Caki2 (cell line): ENCODE data around the gene OCA2. TPM values are rescaled to one million over a fixed set of nuclear protein-coding genes. Genes with fewer than 3 reads are reported as not detected.
"Not testable (repeated sequence)": the region's sequence is repeated elsewhere in the genome, so short reads cannot be mapped to it uniquely, and the experiment has no call there.

Experiments used
- DNase-seq: peaks from one replicate; pipeline ENCODE4 v3.0.0-alpha.2; 2015; ENCODE audit warnings: low read depth
- in situ Hi-C: cut with HindIII; loops from 2 replicates; pipeline ENCODE4 v1.10.0; 2016; ENCODE audit warnings: low sequenced_read_pairs, low pct_unique_long_range_greater_than_20kb, mixed read lengths
- total RNA-seq: library from RNA; depleted of rRNA; stranded (reverse); fragments of >200 nt; shearing (Covaris generic); gene quantifications from 2 replicates; pipeline ENCODE4 v1.2.3, GENCODE V29; 2014; ENCODE audit warnings: low replicate concordance

OCA2 gene
- total RNA-seq, 1 experiment from 2014 or later = 1.5 TPM

GRCh38 chr15:28018291-28019044, 80.6 kb downstream of the OCA2 start:
- in situ Hi-C loops = no loop called here
- DNase-seq = no peak

GRCh38 chr15:28017423-28017924, 81.6 kb downstream of the OCA2 start:
- DNase-seq = no peak
- in situ Hi-C loops = no loop called here

GRCh38 chr15:28015855-28016254, 83.3 kb downstream of the OCA2 start:
- in situ Hi-C loops = no loop called here

GRCh38 chr15:28014623-28015200, 84.4 kb downstream of the OCA2 start:
- in situ Hi-C loops = no loop called here
- no peak for DNase-seq

More at GRCh38 chr15:28015855-28016254, 83.3 kb downstream of the OCA2 start:
- DNase-seq = no peak

- in situ Hi-C loops = no loop called here
Observed at GRCh38 chr15:28013976-28014375, 85.1 kb downstream of the OCA2 start.

GRCh38 chr15:28013480-28013879, 85.6 kb downstream of the OCA2 start:
- in situ Hi-C loops = no loop called here
- no peak for DNase-seq

More at GRCh38 chr15:28013976-28014375, 85.1 kb downstream of the OCA2 start:
- no peak for DNase-seq

GRCh38 chr15:28012231-28012630, 86.9 kb downstream of the OCA2 start:
- in situ Hi-C loops = no loop called here

GRCh38 chr15:28008175-28008574, 90.9 kb downstream of the OCA2 start:
- in situ Hi-C loops, DNase-seq: not testable (repeated sequence)

More at GRCh38 chr15:28012231-28012630, 86.9 kb downstream of the OCA2 start:
- no peak for DNase-seq

GRCh38 chr15:28006116-28006905, 92.8 kb downstream of the OCA2 start:
- no peak for DNase-seq

GRCh38 chr15:28005004-28005527, 94.0 kb downstream of the OCA2 start:
- DNase-seq = no peak
- in situ Hi-C loops = no loop called here

More at GRCh38 chr15:28006116-28006905, 92.8 kb downstream of the OCA2 start:
- in situ Hi-C loops = no loop called here

GRCh38 chr15:28004143-28005003, 94.7 kb downstream of the OCA2 start:
- DNase-seq = no peak
- in situ Hi-C loops = no loop called here

- DNase-seq = no peak
- in situ Hi-C loops = no loop called here
Observed at GRCh38 chr15:28003302-28004037, 95.6 kb downstream of the OCA2 start.

- in situ Hi-C loops = no loop called here
- DNase-seq = no peak
Observed at GRCh38 chr15:28002867-28003266, 96.2 kb downstream of the OCA2 start.

- in situ Hi-C loops = no loop called here
- no peak for DNase-seq
Observed at GRCh38 chr15:28002136-28002861, 96.8 kb downstream of the OCA2 start.

- DNase-seq = no peak
- in situ Hi-C loops = no loop called here
Observed at GRCh38 chr15:28001641-28002040, 97.5 kb downstream of the OCA2 start.

GRCh38 chr15:27993996-27994780, 104.9 kb downstream of the OCA2 start:
- DNase-seq = no peak
- in situ Hi-C loops = no loop called here
